ENCODE measurements around the gene CALHM6.

CALHM6 gene

DNA sequence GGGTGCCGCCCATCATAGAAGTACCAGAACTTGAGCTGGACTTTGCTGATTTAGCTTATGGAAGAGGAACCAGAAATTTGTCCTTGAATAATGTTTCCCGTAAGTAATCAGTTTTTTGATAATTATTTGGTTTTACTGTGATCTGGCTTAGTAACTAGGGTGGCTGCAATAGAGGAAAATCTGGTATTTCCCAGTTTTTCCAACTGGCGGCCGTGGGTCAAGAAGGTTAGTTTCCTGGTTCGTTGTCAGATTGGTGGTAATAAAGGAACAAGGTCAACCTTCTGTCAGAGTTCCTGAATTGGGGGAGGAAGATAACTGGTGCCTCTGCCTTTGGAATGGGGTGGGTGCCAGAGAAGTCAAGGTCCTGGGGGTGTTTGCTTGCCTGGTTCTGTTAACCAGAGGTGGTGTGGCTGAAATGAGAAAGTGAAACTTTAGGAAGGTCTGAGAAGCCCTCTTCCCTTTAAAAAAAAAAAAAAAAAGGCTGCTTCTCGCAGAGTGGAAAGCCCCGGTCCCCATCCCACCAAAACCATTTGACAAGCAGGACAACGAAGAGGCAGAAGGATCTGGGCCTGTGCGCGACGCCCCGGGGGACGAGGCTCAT, at the start of gene CALHM6:
Gene CALHM6, plus strand, starts transcription at position 45 of the 601 bp plus-strand sequence. Its CDS starts 555 bp downstream, at position 600.
- no peak for DNase-seq

DNA sequence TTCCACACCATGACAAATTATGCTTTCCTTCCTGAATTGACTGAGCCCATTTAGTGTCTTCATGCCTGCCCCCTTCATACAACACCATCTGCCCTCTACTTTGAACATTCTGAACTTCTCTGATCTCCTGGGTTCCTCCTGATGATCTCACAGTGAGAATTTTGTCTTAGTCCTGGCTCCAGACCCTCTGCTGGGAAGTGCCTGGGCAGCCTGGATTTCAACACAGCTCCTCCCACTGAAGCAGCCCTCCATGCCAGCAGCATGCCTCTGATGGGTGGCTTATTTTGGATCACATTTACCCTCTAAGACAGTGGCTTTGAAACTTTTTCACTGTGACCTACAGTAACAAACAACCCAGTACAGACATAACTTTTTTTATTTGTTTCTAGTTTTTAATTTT, 48.9 kb upstream of the CALHM6 start:
- DNase-seq: no peak

DNA sequence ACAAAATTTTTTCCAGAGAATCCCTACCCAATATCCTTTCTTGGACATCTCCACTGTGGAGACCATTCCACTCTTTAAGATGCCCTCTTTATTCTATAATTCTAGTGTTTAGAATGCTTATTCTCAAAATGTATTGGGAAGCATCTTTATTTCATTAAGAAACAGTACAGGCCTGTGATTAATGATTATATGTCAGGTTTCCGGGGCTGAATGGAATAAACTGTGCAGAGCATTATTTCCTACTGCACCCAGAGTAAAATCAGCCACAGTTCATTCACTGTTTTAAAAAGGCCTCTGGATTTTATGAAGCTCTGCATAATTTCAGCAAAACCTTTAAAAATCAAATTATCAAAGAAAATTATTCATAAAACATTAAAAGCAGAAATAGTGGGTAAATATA, 47.8 kb upstream of the CALHM6 start:
- DNase-seq: no peak

DNA sequence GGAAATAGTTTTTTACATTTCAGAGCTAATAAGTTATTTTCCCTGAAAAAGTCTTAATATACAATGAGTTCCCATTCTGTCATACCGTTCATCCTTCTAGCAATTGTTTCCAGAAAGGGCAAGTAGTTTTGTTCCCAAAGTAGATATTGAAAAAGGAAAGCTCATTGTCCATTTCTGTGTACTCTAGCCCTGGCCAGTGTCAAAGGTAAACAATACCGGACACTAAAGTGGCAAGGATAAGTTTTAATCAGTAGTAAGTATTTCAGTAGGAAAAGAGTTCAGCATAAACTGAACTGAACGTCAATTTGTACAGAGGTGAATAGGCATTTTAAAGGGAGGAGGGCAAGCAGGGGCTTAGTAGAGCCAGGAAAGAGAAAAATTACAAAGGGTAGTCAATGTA, 43.5 kb upstream of the CALHM6 start:
- no peak for DNase-seq

DNA sequence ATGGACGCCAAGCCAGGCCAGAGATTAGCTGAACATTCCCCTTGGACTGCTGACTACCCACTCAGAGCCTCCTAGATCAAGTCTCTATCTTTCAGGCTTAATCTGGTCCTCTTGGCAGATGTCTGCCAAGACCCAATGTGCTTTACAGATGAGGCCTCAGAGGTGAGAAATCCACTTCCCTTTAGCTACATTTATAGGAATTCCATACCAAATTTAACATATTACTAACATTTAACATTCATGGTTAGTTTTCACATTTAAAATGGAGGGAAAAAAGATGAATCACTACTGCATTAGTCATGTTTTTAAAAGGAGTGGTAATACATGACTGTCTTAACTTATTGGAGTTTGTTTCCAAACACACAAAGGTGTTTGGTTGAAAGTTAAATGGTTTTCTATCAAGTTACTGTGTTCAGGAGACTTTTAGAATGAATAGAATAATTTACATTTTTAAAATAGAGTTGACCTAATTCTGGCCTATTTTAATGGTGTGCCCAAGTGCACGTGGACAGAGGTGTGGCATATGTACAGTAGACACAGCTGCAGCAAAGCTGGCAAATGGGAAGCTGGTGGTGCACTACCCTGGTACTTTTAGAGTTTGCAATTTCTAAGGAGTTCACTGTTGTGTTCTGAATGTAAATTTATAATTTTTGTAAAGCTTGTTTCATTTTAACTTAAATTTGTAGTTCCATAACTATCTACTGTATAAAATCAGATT, 41.9 kb upstream of the CALHM6 start:
- DNase-seq: no peak

DNA sequence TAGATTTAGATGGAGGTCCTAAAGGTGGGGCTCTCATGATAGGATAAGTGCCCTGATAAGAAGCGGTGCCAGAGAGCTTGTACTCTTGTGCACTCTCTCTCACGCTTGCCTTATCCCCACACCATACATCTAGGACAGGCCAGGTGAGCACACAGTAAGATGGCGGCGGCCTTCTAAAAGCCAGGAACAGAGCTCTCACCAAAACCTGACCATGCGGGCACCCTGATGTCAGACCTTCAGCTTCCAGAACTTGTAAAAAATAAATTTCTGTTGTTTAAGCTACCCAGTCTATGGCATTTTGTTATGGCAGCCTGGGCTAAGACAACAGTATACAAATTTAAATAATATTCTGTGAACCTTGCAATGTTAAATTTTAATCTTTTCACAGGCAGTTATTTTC, 40.8 kb upstream of the CALHM6 start:
- DNase-seq: no peak

DNA sequence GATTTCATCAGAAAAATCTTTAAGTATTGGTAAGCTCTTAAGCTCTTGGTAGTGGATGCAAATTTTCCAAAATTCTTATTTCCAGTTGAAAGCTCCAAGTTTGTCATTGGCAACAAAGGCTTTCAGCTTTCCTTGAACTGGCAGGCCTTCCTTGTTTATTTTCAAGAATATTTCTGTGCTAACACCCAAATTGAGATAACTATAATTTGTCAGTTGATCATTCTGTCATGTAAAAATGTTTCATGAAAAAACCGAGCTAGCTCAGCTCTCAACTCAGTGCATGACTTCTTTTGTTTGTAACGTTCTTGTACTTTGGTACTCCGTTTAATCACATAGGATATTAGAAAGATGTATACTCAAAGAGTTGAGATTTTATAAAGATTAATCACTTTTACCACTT, 38.9 kb upstream of the CALHM6 start:
- no peak for DNase-seq

DNA sequence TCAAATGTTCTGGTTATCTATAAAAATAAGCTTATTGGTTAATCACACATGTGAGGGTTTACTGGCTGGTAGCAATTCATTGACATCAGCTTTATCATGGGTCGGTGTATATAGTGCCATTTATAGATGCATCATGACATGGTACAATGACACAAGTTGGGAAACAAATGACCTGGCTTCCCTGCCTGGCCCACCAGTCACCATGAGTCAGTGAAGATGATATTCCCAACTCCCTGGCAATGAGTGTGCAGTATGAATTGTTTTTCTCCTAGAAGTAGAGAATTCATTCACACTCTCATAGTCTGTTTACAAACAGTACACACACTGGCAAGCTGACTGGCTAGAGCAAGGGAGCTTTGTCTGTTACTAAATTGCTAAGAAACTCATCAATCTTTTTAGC, 37.2 kb upstream of the CALHM6 start:
- DNase-seq: no peak

DNA sequence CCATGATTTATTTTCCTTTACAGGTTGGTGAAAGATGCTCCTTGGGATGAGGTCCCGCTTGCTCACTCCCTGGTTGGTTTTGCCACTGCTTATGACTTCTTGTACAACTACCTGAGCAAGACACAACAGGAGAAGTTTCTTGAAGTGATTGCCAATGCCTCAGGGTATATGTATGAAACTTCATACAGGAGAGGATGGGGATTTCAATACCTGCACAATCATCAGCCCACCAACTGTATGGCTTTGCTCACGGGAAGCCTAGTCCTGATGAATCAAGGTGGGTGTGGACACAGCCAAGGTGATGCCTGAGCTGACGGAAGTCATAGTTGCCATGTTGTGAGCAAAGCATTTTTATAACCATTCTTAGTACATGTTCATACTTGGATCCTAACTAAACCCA, 34.6 kb upstream of the CALHM6 start:
- DNase-seq: no peak

DNA sequence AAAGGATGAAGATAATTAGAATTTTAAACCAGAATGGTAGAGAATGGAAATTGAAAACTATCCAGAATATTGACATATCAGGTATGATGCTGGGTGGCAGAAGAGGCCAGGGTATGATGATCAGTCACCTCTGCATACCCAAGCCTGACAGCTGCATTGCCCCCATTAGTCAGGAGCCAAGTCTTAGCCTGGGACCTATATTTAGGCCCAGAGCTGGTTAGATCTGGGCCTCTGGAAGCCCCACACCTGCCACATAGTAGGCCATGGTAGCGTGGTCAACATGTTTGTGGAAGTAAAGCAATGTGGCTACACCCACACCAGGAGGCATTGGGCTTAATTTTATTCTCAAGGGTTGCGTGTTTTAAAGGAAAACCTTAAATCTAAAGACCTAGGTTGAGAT, 32.1 kb upstream of the CALHM6 start:
- DNase-seq: no peak

DNA sequence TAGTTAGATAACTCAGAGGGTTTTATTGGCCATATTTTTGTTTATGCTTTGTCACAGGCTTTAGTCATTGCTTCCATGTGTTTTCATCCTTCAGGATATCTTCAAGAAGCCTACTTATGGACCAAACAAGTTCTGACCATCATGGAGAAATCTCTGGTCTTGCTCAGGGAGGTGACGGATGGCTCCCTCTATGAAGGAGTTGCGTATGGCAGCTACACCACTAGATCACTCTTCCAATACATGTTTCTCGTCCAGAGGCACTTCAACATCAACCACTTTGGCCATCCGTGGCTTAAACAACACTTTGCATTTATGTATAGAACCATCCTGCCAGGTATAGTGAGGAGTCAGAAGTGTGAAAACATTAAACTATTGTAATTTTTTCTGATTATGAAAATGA, 30.3 kb upstream of the CALHM6 start:
- DNase-seq: no peak

DNA sequence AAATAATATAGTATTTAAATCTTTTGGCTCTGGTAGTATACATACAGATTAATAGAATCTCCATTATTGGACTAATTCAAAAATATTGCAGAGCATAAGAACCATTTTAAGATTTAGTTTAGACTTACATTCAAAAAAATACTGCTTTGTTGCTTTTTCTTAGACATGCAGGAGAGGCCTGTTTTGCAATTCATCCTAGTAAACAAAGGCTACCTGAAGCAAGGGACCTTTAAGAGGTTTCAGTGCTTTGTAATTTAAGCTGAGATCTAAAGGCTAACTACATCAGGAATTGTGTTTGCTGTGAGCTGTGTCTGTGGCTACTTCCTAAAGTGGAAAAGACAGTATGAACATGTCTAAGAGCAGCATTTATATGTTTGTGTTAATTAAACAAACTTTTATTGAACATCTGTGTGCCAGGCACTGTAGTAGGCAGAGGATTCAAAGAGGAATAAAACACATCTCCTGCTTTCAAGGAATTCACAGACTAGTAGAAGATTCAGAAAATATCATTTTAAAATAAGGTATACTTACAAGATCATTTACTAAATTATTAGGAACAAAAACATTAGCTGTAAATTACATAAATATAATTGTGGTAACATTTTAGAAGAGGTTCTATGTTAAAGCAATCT, 29.1 kb upstream of the CALHM6 start:
- no peak for DNase-seq

DNA sequence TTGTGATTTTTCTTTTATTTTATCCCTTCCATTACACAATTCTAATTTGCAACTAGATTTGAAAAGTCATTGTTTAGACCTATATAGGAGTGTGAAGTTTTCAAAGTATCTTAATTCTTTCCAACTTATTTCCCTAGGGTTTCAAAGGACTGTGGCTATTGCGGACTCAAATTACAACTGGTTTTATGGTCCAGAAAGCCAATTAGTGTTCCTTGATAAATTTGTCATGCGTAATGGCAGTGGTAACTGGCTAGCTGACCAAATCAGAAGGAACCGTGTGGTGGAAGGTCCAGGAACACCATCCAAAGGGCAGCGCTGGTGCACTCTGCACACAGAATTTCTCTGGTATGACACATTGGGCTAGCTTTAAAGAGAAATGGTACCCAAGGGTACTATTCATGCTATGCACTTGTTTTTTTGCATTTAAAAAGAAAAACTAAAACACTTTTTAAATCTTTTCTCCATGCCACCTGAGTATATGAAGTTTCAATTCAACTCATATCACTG, 27.9 kb upstream of the CALHM6 start:
- no peak for DNase-seq

DNA sequence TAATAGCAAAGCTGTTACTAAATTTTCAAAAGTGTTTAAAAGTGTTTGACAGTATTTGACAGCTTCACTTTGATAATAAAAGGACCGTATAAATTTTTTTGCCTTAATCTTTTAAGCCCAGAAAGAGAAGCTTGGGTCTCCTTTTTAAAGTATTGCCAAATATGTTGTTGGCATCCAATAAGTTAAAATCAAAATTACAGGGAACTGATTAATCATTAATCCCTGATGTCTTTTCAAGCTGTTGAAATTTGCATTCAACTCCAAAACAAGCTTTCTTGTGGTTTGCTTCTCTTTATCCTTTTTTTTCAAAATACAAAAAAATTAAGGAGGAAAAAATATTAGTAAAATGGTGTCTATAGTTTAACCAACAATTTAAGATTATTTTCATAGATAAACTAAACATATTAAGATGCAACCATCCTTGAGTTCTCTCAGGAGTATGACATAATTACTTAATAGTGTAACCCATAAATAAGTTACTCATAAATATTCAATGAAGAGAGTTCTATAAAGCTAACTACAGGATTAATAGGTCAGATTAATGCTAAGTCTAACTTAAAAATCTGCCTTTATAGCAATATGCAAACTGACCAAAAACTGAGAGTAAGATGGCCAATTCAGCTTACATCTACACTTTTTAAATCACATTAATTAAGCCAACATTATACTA, 27.0 kb upstream of the CALHM6 start:
- no peak for DNase-seq

DNA sequence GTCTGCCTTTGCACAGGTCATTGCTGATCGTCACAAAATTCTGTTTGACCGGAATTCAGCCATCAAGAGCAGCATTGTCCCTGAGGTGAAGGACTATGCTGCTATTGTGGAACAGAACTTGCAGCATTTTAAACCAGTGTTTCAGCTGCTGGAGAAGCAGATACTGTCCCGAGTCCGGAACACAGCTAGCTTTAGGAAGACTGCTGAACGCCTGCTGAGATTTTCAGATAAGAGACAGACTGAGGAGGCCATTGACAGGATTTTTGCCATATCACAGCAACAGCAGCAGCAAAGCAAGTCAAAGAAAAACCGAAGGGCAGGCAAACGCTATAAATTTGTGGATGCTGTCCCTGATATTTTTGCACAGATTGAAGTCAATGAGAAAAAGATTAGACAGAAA, 24.6 kb upstream of the CALHM6 start:
- DNase-seq: no peak

DNA sequence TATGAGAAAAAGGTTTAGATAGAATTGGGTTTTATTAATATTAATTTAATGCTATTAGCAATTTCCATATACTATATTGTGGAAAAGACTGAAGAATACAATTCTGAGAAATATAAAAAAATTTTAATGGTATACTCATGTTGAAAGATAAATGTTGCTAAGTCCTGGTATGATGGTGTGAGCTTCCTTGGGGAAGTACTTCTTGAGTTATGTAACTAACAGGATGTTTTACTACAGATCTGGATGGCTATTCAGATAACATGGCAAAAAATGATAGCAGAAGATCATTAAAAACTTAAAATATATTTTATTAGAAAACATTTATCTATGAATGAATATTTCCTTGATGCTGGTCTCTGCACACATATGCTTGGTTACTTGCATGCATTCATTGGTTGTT, 23.5 kb upstream of the CALHM6 start:
- no peak for DNase-seq

DNA sequence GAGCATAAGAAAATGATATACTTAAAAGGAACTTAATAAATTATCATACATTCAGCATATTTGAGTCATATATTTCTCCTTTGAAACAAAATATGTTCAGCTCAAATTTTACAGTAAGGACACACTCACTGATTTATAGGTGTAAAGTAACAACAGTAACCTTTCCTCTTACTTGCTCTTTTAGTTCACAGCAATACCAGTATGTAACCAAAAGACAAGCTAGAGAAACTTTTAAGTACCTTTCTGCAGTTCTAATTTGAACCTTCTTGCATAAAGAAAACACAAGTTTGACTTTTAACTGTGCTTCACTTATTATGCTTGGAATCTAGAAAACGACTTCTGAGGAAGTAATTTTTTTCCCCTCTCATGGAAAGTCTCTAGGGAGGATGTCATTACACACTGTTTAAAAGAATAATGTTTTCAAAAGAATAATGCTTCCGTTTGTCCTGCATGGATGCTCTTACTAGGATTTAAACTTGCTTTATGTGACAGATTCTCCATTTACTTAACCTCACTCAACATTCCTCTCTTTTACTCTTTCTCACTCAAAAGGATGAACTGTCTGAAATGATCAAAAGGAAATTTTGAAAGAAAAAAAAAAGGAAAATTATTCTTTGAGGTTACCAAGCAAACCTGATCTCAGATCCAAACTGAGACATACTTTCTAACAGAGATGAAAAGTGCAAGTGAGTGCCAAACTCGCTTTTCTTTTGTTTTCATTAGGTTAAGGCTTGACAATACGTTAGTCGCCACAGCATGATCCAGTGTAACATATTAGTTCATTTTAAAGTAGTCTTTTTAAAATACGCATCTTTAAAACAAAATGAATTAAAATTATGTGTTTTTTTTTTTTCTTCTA, 22.4 kb upstream of the CALHM6 start:
- DNase-seq: no peak

DNA sequence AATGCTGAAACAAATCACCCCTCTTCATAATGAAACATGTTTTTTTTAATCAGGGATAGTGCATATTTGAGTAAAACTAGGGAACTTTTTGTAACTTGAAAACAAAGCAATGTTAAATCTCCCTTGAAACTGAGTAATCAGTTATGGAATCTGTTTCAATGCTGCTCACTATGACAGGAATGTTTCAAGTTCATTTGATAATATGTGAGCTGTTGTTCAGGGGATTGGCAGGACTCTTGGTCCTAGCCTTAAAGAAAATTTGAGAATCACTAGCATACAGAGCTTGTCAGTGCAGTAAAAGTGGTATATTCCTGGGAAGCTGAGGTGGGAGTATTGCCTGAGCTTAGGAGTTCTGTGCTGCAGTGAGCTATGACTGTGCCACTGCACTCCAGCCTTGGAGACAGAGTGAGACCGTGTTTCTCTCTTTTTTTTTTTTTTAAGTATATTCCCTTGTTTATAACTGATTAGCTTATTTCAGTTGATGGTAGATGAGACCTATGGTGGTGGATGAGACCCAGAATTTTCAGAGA, 21.6 kb upstream of the CALHM6 start:
- DNase-seq: no peak

DNA sequence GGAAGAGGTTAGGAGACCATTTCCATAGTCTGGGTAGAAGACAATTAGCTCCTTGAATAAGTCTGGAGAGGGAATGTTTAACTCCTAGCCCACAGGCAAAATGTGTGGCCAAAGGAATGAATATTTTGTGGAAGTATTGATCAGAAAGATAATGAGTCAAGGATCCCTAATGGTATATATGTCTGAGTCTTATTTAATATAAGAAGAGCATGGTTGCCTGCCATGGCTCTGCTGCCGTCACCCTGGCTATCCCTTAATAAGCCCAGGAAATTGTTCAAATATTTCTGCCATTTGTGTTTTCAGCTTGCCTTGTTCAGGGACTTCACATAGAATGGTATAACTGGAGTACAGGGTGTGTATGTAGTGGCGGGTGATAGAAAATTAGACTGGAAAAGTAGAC, 18.1 kb upstream of the CALHM6 start:
- no peak for DNase-seq

DNA sequence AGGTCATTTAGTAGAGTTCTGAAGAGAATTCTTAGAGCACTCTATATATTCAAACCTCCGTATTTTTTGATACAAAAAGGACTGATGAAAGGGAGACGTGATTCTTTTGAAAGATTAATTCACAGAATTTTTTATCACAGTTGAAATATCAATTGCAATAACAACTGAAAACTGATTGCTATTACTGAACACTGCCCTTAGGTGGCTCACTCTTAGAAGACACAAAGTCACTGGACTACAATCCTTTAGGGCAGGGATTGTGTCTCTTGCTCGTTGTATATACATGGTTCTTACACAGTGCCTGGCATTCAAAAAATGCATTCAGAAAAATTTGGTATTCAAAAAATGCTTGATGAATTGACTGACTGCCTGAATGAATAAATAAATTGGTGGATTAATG, 17.1 kb upstream of the CALHM6 start:
- peak; percentile 19 for DNase-seq

DNA sequence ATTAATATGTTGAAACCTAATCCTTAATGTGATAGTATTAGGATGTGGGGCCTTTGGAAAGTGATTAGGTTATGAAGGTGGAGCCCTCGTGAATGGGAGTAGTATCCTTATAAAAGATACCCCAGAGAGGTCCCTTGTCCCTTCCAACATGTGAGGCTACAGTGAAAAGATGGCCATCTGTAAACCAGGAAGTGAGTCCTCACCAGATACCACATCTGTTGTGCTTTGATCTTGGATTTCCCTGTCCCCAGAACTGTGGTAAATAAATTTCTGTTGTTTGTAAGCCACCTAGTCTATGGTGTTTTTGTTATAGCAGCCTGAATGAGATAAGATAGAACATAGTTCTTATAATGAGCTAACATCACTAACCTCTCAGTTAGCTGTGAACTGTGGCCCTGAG, 16.6 kb upstream of the CALHM6 start:
- no peak for DNase-seq

DNA sequence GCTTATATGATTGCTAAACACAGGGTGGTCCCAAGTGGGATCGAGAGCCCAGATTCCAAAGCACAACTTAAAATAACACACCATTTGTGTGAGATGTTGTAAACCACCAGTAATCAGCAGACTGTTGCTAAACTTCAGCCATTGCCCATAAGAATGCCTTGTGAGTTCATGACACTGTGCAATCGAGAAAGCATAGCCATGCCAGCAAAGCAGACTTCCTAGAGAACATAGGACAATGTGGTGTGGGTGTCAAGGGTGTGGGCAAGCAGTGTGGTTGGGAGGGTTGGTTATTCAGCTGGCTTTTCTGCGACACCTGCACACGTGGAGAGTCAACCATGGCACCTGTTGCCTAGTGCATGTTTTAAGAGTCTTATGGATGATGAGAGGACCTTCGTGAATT, 16.1 kb upstream of the CALHM6 start:
- no peak for DNase-seq

DNA sequence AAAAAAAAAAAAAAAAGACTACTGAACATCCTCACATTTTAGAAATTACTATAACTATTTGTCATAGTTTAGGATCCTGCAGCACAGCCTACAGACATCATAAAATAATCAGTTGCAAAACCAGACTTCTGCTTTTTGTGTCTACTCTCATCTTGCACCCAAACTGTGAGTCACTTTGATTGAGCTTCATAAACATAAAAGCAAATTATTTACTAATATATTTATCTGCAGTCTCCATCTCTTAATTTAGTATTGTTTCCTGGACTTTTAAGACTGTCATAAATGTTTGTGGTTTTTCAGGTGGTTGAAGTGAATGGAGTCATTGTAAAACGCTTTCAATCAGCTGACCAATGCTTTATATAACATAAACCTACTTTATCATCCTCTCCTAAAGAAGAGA, 14.8 kb upstream of the CALHM6 start:
- DNase-seq: no peak
